Activated naive CD4-positive, alpha-beta T cell treated with anti-CD3 and anti-CD28 coated beads, Interleukin-2, amount 10 ng/mL, durations not matched to agents 7 days and 5 days (primary cell): ENCODE measurements around the gene CHD6.

Source experiments
- CTCF ChIA-PET: fragments of 350-600 bp; sonication (Branson Sonifier 250); formaldehyde crosslinking; loops from one replicate; lab custom pipeline; 2021; ENCODE audit warnings: antibody characterized with exemption; lab: Charles Lee
- DNase-seq: peaks from one replicate; pipeline ENCODE4 v3.0.0-alpha.2; 2020
- H3K27ac Mint-ChIP-seq: one replicate; pipeline ENCODE4 v1.8.0; 2021; ENCODE audit warnings: mild to moderate bottlenecking, moderate library complexity, mixed read lengths
- H3K27me3 Mint-ChIP-seq: one replicate; pipeline ENCODE4 v1.8.0; 2021; ENCODE audit warnings: mild to moderate bottlenecking, mixed read lengths
- H3K36me3 Mint-ChIP-seq: one replicate; pipeline ENCODE4 v1.8.0; 2021; ENCODE audit warnings: mixed read lengths
- H3K4me1 Mint-ChIP-seq: one replicate; pipeline ENCODE4 v1.8.0; 2021; ENCODE audit warnings: mixed read lengths
- H3K4me3 Mint-ChIP-seq: one replicate; pipeline ENCODE4 v1.8.0; 2021; ENCODE audit warnings: mild to moderate bottlenecking, moderate library complexity, mixed read lengths
- H3K9me3 Mint-ChIP-seq: one replicate; pipeline ENCODE4 v1.8.0; 2021; ENCODE audit warnings: mixed read lengths

The CHD6 gene

DNA sequence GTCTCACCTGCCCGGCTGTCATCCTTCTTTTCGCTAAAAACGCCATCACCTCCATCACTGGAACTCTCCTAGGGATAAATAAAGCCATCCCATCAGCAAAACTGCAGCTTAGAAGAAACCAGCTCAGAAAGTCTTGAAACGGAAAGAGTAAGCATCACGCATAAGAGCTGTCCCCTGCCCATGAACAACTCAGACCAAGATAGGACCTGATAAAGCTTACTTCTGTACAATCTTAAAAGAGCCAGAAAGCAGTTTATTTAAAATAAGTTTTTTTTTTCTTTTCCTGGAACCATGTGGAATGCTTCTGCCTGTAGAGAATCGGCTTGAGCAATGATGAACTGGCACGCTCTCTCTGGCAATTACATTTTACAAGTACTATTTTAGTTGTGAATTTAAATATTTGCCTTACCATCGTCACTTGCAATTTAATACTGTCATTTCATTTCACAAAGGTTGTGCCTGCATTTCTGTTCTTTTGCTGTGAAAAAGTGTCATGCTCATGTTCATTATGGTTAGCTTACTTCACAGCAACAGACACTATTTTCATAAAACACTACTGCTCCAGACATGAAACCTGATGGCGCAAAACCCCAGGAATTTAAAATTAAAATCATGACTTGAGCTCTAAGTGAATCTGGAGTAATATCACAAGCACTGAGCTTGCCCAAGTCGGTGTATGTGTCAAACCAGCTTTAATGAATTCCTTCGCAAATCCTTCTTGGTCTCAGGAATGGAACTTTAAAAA lies 191.9 kb downstream of the CHD6 start:
- CTCF ChIA-PET = interaction anchor here (0.6 to 0.9 kb wide), 2 partner anchors 16 to 49 kb away, joined by 3 read pairs; no protein-coding TSS in a partner anchor
- Mint-ChIP-seq H3K4me3 (no peak overlapping the region), H3K36me3 (peaks cover 84% of the 10 kb centered on the region), H3K4me1 (peaks cover 46% of the 10 kb centered on the region), H3K27me3 (no peaks in the 10 kb centered on the region), H3K27ac (peak overlapping the region; percentile 96), H3K9me3 (peaks cover 2% of the 10 kb centered on the region)
- no peak for DNase-seq

DNA sequence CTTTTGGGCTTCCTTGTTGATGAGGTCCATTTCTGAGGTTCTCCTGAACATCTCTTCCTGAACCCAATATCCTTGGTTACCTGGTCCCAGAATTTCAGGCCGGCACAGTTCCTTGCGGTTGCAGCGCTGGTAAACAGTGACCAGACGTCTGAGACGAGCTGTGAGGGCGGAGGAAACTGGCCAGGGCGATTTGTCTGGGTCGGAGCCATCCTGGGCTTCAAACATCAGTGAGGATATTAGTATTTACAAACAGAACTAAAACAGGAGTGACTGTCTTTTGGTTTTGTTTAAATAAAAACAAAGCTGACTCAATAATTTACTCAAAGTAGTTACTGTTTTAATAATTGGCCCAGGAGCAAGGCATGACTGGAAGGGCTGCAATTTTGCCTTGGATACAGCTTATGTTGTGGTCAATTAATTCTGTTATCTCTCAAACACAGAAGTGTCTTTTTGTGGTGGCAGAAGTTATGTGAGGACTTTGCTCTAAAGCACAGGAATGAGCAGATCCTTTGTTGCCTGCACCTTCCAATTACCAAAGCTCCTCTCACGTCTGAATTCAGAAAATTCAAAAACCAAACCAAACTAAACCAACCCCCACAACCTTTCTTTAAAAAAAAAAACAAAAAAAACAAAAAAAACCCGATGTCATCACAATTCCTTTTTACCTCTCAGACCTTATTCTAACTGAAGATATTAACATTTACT lies 192.8 kb downstream of the CHD6 start:
- H3K27me3 Mint-ChIP-seq = no peaks in the 10 kb centered on the region
- DNase-seq = no peak
- CTCF ChIA-PET = interaction anchor here (0.6 kb wide), 1 partner anchor 50 kb away, joined by 3 read pairs; no protein-coding TSS in a partner anchor
- peaks cover 88% of the 10 kb centered on the region for H3K36me3 Mint-ChIP-seq
- H3K9me3 Mint-ChIP-seq = peaks cover 2% of the 10 kb centered on the region
- no peak overlapping the region for H3K27ac Mint-ChIP-seq
- H3K4me1 Mint-ChIP-seq = peaks cover 53% of the 10 kb centered on the region
- no peak overlapping the region for H3K4me3 Mint-ChIP-seq

DNA sequence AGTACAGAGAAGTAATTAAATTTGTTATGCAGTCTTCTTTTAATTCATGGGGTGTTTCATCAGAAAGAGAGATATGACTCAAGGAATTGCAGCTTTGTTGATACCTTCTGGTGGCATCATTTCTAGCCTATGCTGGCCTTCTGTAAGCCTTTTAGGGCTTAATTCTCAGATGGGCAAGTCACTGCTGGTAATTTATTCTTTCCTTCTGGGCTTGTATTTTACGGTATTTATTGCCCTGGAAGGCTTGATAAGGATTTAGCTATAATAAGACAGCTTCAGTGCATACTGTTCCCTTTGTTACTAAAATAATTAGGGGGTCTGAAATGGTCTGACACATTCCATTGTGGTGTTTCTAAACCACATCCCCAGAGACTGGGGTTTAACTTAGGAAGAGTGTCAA lies 193.6 kb downstream of the CHD6 start:
- Mint-ChIP-seq H3K9me3 (peaks cover 2% of the 10 kb centered on the region), H3K4me3 (no peak overlapping the region), H3K36me3 (peaks cover 90% of the 10 kb centered on the region), H3K27ac (no peak overlapping the region), H3K4me1 (peaks cover 52% of the 10 kb centered on the region), H3K27me3 (no peaks in the 10 kb centered on the region)
- CTCF ChIA-PET = no interaction called here
- no peak for DNase-seq

GRCh38 chr20:41424011-41424410 lies 194.2 kb downstream of the CHD6 start:
- Mint-ChIP-seq H3K9me3 (peaks cover 2% of the 10 kb centered on the region), H3K27ac (no peak overlapping the region), H3K36me3 (peaks cover 86% of the 10 kb centered on the region), H3K4me1 (peaks cover 46% of the 10 kb centered on the region), H3K4me3 (no peak overlapping the region), H3K27me3 (no peaks in the 10 kb centered on the region)
- DNase-seq = no peak
- CTCF ChIA-PET = no interaction called here

GRCh38 chr20:41422953-41423352 lies 195.2 kb downstream of the CHD6 start:
- peaks cover 36% of the 10 kb centered on the region for H3K4me1 Mint-ChIP-seq
- DNase-seq = no peak
- no peaks in the 10 kb centered on the region for H3K27me3 Mint-ChIP-seq
- peaks cover 85% of the 10 kb centered on the region for H3K36me3 Mint-ChIP-seq
- no peaks in the 10 kb centered on the region for H3K9me3 Mint-ChIP-seq
- no peak overlapping the region for H3K27ac Mint-ChIP-seq
- H3K4me3 Mint-ChIP-seq = no peak overlapping the region
- CTCF ChIA-PET = no interaction called here

DNA sequence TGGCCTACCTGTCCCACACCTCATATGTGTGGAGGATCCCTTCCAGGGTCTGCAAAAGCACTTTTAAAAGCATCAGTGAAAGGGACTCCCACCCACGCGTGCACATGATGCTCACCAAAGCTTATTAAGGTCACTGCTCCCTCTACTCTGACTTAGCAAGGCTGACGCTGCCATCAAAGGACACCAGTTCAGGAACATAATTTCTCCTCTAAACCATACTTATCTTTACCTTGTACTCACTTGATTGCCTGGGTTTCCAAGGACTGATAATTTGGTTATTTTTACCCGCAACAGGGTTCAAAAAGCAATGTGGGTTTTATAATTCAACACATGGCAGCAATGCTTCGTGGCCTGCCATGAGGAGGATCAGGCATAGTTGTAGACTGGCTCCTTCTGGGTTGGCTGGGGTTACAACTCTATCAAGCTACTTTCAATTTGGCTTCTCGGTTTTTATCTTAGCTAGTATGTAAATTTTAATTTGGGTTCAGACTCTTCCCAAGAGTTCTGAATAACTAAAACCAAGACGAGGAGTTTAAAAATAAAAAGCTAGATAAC lies 199.4 kb downstream of the CHD6 start:
- DNase-seq = no peak
- H3K4me1 Mint-ChIP-seq = peaks cover 23% of the 10 kb centered on the region
- no peak overlapping the region for H3K27ac Mint-ChIP-seq
- CTCF ChIA-PET = interaction anchor here (1.9 kb wide), 1 partner anchor 9 kb away, joined by 5 read pairs; no protein-coding TSS in a partner anchor
- H3K27me3 Mint-ChIP-seq = no peaks in the 10 kb centered on the region
- no peak overlapping the region for H3K4me3 Mint-ChIP-seq
- H3K36me3 Mint-ChIP-seq = peaks cover 72% of the 10 kb centered on the region
- H3K9me3 Mint-ChIP-seq = no peaks in the 10 kb centered on the region

DNA sequence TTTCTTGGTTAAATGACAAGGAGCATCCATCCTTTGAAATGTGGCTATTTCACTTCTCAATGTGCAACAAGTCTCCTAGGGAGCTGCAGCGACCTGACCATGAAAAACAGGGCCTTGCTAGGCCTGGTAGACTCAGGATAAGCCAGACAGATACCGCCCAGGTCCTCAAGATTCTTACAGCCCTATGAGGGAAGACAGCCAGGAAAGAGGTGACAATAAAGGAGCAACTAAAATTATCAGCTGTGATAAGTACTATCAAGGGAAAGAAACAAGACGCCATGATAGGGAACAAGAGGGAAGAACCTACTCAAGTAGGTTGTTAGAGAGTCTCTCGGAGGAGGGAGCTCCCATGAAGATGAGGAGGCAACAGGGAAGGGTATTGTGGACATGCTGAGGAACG lies 200.1 kb downstream of the CHD6 start:
- no peaks in the 10 kb centered on the region for H3K9me3 Mint-ChIP-seq
- no peak overlapping the region for H3K27ac Mint-ChIP-seq
- H3K4me3 Mint-ChIP-seq = no peak overlapping the region
- peaks cover 26% of the 10 kb centered on the region for H3K4me1 Mint-ChIP-seq
- no peak for DNase-seq
- CTCF ChIA-PET = interaction anchor here (1.9 kb wide), 1 partner anchor 9 kb away, joined by 5 read pairs; no protein-coding TSS in a partner anchor
- no peaks in the 10 kb centered on the region for H3K27me3 Mint-ChIP-seq
- H3K36me3 Mint-ChIP-seq = peaks cover 70% of the 10 kb centered on the region

DNA sequence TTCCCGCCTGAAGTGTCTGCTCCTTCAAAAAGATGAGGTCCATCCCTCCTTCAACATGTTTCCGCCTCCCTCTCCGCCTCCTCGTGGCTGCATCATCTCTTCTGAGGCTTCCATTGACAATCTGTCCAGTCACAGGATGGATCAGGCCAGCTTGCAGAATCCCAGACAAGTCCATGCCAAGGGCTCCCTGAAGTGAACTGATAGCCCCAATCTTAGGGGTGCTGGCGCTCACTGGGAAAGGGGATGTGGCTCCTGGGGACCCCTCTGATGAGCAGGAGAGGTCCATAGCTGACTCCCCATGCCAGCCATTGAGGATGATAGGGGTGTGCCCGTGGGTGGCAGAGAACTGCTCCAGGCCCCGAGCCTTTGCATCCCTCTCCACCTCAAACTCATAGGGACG lies 203.0 kb downstream of the CHD6 start:
- Mint-ChIP-seq H3K27ac (no peak overlapping the region), H3K4me3 (no peak overlapping the region), H3K4me1 (peaks cover 6% of the 10 kb centered on the region), H3K27me3 (no peaks in the 10 kb centered on the region), H3K36me3 (peaks cover 53% of the 10 kb centered on the region), H3K9me3 (no peaks in the 10 kb centered on the region)
- no peak for DNase-seq
- CTCF ChIA-PET = no interaction called here

GRCh38 chr20:41413169-41413568 lies 205.0 kb downstream of the CHD6 start:
- no peak for DNase-seq
- H3K27me3 Mint-ChIP-seq = no peaks in the 10 kb centered on the region
- peaks cover 18% of the 10 kb centered on the region for H3K4me1 Mint-ChIP-seq
- no peaks in the 10 kb centered on the region for H3K9me3 Mint-ChIP-seq
- peaks cover 48% of the 10 kb centered on the region for H3K36me3 Mint-ChIP-seq
- CTCF ChIA-PET = interaction anchor here (1.3 kb wide), 1 partner anchor 8 kb away, joined by 3 read pairs; no protein-coding TSS in a partner anchor
- no peak overlapping the region for H3K4me3 Mint-ChIP-seq
- H3K27ac Mint-ChIP-seq = no peak overlapping the region

DNA sequence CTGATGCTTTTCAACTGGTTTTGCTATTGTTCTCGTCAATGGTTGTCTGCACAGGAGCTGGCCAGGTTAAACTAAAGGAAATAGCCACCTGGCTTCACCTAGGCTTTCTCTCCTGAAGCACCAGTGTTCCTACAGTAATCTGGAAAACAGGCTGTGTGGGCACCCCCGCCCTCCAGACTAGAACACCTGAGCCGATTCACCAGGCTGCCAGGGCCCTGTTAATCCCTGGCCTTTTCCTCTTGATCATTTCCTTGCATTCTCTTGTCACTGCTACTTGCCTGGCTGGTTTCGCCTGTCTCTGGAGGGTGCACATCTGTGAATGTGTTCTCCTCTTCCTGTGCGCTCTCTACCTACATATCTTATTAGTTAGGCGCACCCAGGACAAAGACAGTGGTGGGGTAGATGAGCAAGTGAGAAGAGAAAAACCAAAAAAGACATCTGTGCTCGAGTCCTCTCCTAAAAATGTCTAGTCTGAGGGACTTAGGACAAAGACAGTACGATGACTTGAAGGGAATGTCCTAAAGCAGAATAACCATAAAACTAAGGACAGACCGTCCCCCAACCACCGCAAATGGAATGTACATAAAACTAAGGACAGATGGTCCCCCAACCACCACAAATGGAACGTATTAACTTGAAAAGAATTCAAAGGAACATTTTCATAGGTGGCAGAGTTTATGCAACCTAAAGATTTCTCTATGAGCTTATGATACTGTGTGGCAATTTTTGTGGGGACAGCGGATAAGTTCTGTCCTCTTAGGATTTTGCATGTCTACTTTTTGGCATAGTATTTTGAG lies 205.7 kb downstream of the CHD6 start:
- CTCF ChIA-PET = interaction anchor here (1.3 to 1.8 kb wide), 2 partner anchors 9 to 16 kb away, joined by 3 to 8 read pairs; no protein-coding TSS in a partner anchor
- Mint-ChIP-seq H3K4me1 (peaks cover 22% of the 10 kb centered on the region), H3K4me3 (no peak overlapping the region), H3K36me3 (peaks cover 45% of the 10 kb centered on the region), H3K9me3 (no peaks in the 10 kb centered on the region), H3K27ac (no peak overlapping the region), H3K27me3 (no peaks in the 10 kb centered on the region)
- DNase-seq = no peak

- no peak overlapping the region for H3K4me3 Mint-ChIP-seq
- H3K27me3 Mint-ChIP-seq = no peaks in the 10 kb centered on the region
- CTCF ChIA-PET = interaction anchor here (1.0 to 1.9 kb wide), 6 partner anchors 9 to 275 kb away, joined by 3 to 8 read pairs (median 5); no protein-coding TSS in a partner anchor
- H3K36me3 Mint-ChIP-seq = peaks cover 45% of the 10 kb centered on the region
- H3K4me1 Mint-ChIP-seq = peaks cover 25% of the 10 kb centered on the region
- peak overlapping the region; percentile 29 for H3K27ac Mint-ChIP-seq
- H3K9me3 Mint-ChIP-seq = no peaks in the 10 kb centered on the region
- no peak for DNase-seq
These were observed 206.8 kb downstream of the CHD6 start for GRCh38 chr20:41411391-41411847.

DNA sequence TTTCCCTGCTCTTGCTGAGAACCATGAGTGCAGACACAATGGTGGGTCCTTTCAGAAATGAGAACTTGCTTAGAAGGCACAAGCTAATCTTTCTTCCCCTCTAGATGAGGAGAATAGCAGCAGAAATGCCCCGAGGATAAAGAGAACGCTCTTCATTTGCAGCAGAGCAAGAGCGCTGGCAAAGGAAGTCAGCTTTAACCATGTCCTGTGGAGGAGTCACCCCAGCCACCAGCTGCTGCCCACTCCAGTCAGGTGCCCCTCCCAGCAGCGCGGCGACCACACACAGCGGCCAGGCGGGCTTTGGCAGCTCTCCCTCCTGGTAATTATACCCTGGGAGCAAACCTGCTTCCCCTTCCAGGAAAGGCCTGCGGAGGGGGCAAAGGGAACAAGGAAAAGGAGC lies 209.2 kb downstream of the CHD6 start:
- Mint-ChIP-seq H3K4me3 (no peak overlapping the region), H3K36me3 (peaks cover 35% of the 10 kb centered on the region), H3K27ac (no peak overlapping the region), H3K9me3 (no peaks in the 10 kb centered on the region), H3K4me1 (peaks cover 25% of the 10 kb centered on the region), H3K27me3 (no peaks in the 10 kb centered on the region)
- no peak for DNase-seq
- CTCF ChIA-PET = interaction anchor here (1.5 to 1.6 kb wide), 2 partner anchors 10 to 440 kb away, joined by 3 to 5 read pairs; no protein-coding TSS in a partner anchor

- H3K36me3 Mint-ChIP-seq = peaks cover 32% of the 10 kb centered on the region
- H3K27ac Mint-ChIP-seq = peak overlapping the region; percentile 26
- H3K4me3 Mint-ChIP-seq = no peak overlapping the region
- DNase-seq = peak; percentile 33
- CTCF ChIA-PET = interaction anchor here (1.1 to 1.6 kb wide), 3 partner anchors 10 to 439 kb away, joined by 3 to 5 read pairs (median 3); no protein-coding TSS in a partner anchor
- no peaks in the 10 kb centered on the region for H3K27me3 Mint-ChIP-seq
- H3K9me3 Mint-ChIP-seq = no peaks in the 10 kb centered on the region
- peaks cover 22% of the 10 kb centered on the region for H3K4me1 Mint-ChIP-seq
These were observed 209.9 kb downstream of the CHD6 start for GRCh38 chr20:41408156-41408794.
